Uterus (tissue), 4 donors: ENCODE measurements around the gene CRISPLD2. TPM values are rescaled to one million over a fixed set of nuclear protein-coding genes. Genes with fewer than 3 reads are reported as not detected.

Source experiments
- DNase-seq, 2 donors: peaks; one replicate each; pipeline ENCODE4 v3.0.0-alpha.2; 2019 to 2020
- H3K27ac ChIP-seq, 2 donors: fragments of 200-600 bp; sonication (generic); 1 replicate in 1 of 2; 2 replicates in 1 of 2; pipeline ENCODE4 v1.5.1; 2016 to 2018
- H3K27me3 ChIP-seq, 2 donors: fragments of 200-600 bp; sonication (generic); one replicate each; pipeline ENCODE4 v1.5.1; 2018 to 2019; ENCODE audit warnings: control low read depth in 1 of 2
- H3K36me3 ChIP-seq, 2 donors: fragments of 200-600 bp; sonication (generic); one replicate each; pipeline ENCODE4 v1.5.1; 2019; ENCODE audit warnings: control low read depth in 1 of 2
- H3K4me1 ChIP-seq, 2 donors: fragments of 200-600 bp; sonication (generic); one replicate each; pipeline ENCODE4 v1.5.1; 2018 to 2019; ENCODE audit warnings: control low read depth in 1 of 2
- H3K4me3 ChIP-seq, 2 donors: fragments of 200-600 bp; sonication (generic); 1 replicate in 1 of 2; 2 replicates in 1 of 2; pipeline ENCODE4 v1.5.1; 2018 to 2019; ENCODE audit warnings: mild to moderate bottlenecking in 1 of 2
- H3K9me3 ChIP-seq, 2 donors: fragments of 200-600 bp; sonication (generic); one replicate each; pipeline ENCODE4 v1.5.1; 2019; ENCODE audit warnings: control low read depth in 1 of 2
- POLR2A ChIP-seq, 2 donors: fragments of 450-650 bp; IDR thresholded peaks; one replicate each; pipeline ENCODE4 v1.6.1; 2016; ENCODE audit warnings: antibody characterized with exemption in 2 of 2, mild to moderate bottlenecking in 1 of 2, moderate library complexity in 1 of 2
- intact Hi-C: fragments of 100-400 bp; cut with DNase I; formaldehyde crosslinking; loops from one replicate; pipeline ENCODE4 v1.15.1; 2023; ENCODE audit warnings: low total_unique reads
- total RNA-seq, 4 donors: library from RNA; depleted of rRNA in 3 of 4; stranded (reverse); fragments of >200 nt in 3 of 4; gene quantifications; one replicate each; pipeline versions ENCODE4 v1.1.0 to v1.2.4, GENCODE V29; 2014 to 2023
- TF ChIP-seq, protein P1 (sequence below), 4 experiments: fragments of 200-600 bp in 2 of 4; fragments of 450-650 bp in 2 of 4; sonication (generic) in 2 of 4; IDR thresholded peaks; one replicate each; pipeline ENCODE4 v1.5.1; 2016 to 2019; ENCODE audit warnings: antibody characterized with exemption in 4 of 4, mild to moderate bottlenecking in 2 of 4, moderate library complexity in 1 of 4
- donor health status: DM: yes; HTN: yes; CAD: no.

The CRISPLD2 gene
- total RNA-seq, 4 donors from 2014 or later: 108 to 441 (median 190) TPM

DNA sequence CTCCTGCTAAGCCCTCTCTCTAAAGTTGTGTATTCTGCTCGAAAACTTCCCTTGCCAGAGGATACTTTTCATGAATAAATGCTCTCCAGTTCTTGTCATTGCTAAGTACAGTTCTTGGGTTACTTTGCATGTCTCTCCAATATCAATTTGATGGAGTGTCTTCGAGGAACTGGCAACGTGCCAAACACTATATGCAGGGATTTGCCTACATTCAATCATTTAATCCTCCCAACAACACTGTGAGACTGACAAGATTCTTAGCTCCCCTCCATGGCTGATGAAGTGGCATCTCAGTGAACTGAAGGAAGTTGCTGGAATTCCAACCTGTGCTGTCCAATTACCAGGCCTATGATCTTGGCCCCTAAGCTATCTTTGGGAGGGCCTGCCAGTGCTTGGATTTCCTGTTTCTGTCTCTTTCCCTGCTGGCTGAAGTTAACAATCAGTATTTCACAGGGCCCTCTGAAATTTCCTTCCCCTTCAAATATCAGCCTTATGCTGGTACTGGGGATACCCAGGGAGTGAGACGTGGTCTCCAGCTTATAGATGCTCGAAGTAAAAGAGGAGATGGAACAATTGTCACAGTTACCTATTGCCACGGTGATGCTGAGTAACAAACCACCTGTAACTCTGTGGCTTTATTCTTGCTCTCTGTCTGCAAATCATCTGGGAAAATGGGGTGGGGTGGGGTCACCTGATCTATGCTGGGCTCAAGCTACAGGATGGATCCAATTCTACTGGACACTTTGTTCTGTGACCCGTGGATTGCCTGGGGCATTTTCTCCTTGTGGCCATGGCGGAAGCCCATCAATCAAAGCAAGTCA lies 19.4 kb upstream of the CRISPLD2 start:
- intact Hi-C loops: no loop called here
- TF ChIP-seq POLR2A (IDR thresholded peaks at IDR 0.05): no peak
- Histone ChIP-seq H3K27me3 (no peaks in the 10 kb centered on the region), H3K27ac (no peak overlapping the region), H3K4me3 (no peak overlapping the region), H3K4me1 (no peaks in the 10 kb centered on the region), H3K9me3 (no peaks in the 10 kb centered on the region), H3K36me3 (no peaks in the 10 kb centered on the region)
- no peak for DNase-seq

DNA sequence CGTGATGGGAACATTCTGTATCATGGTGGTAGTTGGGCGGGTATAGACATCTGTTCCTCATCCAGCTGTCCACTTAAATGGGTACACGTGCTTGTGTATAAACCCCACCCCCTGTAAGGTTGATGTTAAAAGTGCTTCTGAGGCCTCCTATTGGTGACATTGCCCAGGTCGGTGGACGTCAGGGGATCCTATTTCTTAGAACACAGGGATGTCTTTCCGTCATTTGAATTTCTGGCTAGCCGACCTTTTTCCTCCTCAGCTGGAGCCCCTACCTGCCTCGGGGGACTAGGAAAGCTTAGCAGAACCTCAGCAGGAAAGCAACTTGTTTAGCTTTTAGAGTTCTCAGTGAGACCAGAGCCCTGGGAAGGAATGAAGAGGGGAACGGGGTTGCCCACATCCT lies 16.6 kb upstream of the CRISPLD2 start:
- no peaks in the 10 kb centered on the region for H3K9me3 ChIP-seq
- H3K4me1 ChIP-seq: no peaks in the 10 kb centered on the region
- H3K4me3 ChIP-seq: no peak overlapping the region
- no peaks in the 10 kb centered on the region for H3K27me3 ChIP-seq
- intact Hi-C loops: no loop called here
- no peak for DNase-seq
- H3K27ac ChIP-seq: no peak overlapping the region
- TF ChIP-seq, protein P1, sequence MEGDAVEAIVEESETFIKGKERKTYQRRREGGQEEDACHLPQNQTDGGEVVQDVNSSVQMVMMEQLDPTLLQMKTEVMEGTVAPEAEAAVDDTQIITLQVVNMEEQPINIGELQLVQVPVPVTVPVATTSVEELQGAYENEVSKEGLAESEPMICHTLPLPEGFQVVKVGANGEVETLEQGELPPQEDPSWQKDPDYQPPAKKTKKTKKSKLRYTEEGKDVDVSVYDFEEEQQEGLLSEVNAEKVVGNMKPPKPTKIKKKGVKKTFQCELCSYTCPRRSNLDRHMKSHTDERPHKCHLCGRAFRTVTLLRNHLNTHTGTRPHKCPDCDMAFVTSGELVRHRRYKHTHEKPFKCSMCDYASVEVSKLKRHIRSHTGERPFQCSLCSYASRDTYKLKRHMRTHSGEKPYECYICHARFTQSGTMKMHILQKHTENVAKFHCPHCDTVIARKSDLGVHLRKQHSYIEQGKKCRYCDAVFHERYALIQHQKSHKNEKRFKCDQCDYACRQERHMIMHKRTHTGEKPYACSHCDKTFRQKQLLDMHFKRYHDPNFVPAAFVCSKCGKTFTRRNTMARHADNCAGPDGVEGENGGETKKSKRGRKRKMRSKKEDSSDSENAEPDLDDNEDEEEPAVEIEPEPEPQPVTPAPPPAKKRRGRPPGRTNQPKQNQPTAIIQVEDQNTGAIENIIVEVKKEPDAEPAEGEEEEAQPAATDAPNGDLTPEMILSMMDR (IDR thresholded peaks at IDR 0.05): no peak
- no peak for TF ChIP-seq POLR2A (IDR thresholded peaks at IDR 0.05)
- no peaks in the 10 kb centered on the region for H3K36me3 ChIP-seq

DNA sequence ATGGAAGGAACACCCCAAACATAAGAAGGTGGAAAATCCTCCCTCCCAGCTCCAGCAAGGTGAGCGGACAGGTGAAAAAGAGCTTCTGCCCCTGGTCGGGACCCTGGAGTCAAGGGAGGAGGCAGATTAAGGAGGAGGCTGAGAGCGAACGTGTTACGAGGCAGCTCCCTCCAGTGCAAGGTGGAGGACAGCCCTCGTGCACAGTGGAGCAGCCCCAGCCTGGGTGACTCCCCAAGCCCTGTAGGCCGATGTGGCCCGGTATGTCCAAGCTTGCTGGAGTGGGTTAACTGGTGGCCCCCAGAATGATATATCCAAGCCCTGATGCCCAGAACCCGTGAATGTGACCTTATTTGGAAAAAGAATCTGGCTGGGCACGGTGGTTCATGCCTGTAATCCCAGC lies 15.5 kb upstream of the CRISPLD2 start:
- Histone ChIP-seq H3K4me1 (no peaks in the 10 kb centered on the region), H3K4me3 (no peak overlapping the region), H3K9me3 (no peaks in the 10 kb centered on the region), H3K27ac (no peak overlapping the region), H3K36me3 (no peaks in the 10 kb centered on the region), H3K27me3 (no peaks in the 10 kb centered on the region)
- TF ChIP-seq, protein P1 (IDR thresholded peaks at IDR 0.05): no peak
- TF ChIP-seq POLR2A (IDR thresholded peaks at IDR 0.05): no peak
- intact Hi-C loops: no loop called here
- no peak for DNase-seq

DNA sequence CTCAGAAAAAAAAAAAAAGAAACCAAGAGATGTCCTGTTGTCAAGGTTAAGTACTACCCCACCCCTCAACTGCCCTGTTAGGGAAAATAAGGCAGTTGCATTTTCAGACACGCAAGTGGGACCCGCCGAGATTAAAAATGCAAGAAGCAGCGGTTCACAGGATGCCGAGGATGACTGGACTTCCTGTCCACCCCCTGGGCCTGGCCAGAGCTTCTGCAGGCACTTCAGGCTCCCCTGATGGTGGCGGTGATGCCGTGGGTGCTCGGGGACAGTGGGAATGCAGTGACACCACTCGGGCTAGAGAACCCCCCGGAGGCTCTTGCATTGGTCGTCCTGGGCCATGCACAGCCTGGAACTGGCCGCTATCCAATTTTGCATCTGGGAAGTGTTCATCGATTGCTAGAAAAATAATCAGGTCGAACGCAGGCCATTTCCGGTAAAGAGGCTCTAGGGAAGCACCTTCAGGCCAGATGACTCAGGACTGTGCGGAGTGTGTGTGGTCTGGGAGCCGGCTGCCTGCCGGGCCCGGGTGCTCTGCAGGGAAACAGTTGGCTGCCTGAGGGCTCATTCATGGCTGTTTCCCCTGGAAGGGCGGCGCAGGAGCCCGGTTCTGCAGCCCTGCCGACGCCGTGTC lies 13.4 kb upstream of the CRISPLD2 start:
- TF ChIP-seq, protein P1 (IDR thresholded peaks at IDR 0.05): no peak
- TF ChIP-seq POLR2A (IDR thresholded peaks at IDR 0.05): no peak
- Histone ChIP-seq H3K4me3 (no peak overlapping the region), H3K9me3 (no peaks in the 10 kb centered on the region), H3K36me3 (no peaks in the 10 kb centered on the region), H3K27ac (no peak overlapping the region), H3K27me3 (no peaks in the 10 kb centered on the region), H3K4me1 (no peaks in the 10 kb centered on the region)
- intact Hi-C loops: no loop called here
- no peak for DNase-seq

DNA sequence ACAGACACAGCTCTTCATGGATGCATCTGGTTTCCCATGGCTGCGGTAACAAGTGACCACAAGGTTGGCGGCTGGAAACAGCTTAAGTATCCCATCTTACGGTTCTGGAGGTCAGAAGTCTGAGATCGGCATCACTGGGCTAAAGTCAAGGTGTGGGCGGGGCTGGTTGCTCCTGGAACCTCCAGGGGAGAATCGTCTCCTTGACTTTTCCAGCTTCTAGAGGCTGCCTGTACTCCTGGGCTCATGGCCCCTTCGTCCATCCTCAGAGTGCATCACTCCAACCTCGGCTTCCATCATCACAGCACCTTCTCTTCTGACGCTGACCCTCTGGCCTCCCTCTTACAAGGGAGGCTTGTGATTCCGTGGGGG lies 12.9 kb upstream of the CRISPLD2 start:
- DNase-seq: no peak
- no peak overlapping the region for H3K4me3 ChIP-seq
- no peaks in the 10 kb centered on the region for H3K4me1 ChIP-seq
- TF ChIP-seq POLR2A (IDR thresholded peaks at IDR 0.05): no peak
- TF ChIP-seq, protein P1 (IDR thresholded peaks at IDR 0.05): no peak
- H3K27me3 ChIP-seq: no peaks in the 10 kb centered on the region
- H3K9me3 ChIP-seq: no peaks in the 10 kb centered on the region
- intact Hi-C loops: no loop called here
- no peak overlapping the region for H3K27ac ChIP-seq
- no peaks in the 10 kb centered on the region for H3K36me3 ChIP-seq
